Stimulated activated naive CD4-positive, alpha-beta T cell treated with Interleukin-2 at 50 U/mL for 16 hours (primary cell): ENCODE results near the gene CFHR4.
"Not testable (repeated sequence)": the region's sequence is repeated elsewhere in the genome, so short reads cannot be mapped to it uniquely, and the experiment has no call there.

ENCODE experiments used
- DNase-seq: peaks from one replicate; lab custom pipeline; 2025; lab: John Stamatoyannopoulos, UW

Gene CFHR4

DNA sequence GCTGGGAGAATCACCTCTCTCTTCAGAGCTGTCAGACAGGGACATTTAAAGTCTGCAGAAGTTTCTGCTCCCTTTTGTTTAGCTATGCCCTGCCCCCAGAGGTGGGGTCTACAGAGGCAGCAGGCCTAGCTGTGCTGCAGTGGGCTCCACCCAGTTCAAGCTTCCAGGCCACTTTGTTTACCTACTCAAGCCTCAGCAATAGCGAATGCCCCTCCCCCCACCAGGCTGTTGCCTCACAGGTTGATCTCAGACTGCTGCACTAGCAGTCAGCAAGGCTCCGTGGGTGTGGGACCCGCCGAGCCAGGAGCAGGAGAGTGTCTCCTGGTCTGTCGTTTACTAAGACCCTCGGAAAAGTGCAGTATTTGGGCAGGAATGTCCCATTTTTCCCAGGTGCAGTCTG is 53.6 kb downstream of the CFHR4 start:
- not testable (repeated sequence) for DNase-seq

GRCh38 chr1:196943568-196943967 is 55.7 kb downstream of the CFHR4 start, which contains the start of gene CFHR2:
Gene CFHR2, plus strand, starts transcription at chr1:196943738. Its CDS starts 143 bp downstream, at chr1:196943881.
- not testable (repeated sequence) for DNase-seq

- no peak for DNase-seq
Measured at GRCh38 chr1:196951711-196952394, 64.0 kb downstream of the CFHR4 start.

DNA sequence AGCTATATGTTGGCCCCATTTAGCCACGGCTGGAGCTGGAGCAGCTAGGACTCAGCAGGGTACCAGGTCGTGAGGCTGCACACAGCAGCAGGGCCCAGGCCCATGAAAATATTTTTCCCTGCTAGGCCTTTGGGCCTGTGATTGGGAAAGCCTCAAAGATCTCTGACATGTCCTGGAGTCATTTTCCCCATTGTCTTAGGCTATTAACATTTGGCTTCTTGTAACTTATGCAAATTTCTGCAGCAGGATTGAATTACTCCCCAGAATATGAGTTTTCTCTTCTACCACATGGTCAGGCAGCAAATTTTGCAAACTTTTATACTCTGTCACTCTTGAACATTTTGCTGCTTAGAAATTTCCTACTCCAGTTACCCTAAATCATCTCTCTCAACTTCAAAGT is 66.9 kb downstream of the CFHR4 start:
- DNase-seq: no peak

GRCh38 chr1:196955926-196956325 is 68.1 kb downstream of the CFHR4 start:
- no peak for DNase-seq

DNA sequence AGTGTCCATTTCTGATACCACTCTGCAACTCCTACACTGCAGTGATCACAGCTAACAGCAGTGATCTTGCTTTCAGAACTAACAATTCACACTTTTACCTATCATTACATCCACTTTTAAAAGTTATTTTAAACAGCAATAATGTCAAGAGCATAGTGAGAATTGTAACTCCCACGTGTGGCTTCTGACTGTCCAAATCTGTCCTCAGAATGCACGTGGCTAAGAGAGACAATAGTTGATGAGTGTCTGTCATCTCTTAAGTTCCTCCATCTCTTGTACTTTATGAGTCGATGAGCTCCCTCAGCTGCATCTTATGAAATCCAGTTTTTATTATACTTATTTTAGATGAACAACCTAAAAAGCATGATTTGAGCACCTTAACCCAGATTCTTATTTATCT is 73.0 kb downstream of the CFHR4 start:
- DNase-seq: no peak
